GM21737 (cell line): ENCODE results near the gene CNTN5.
"Not testable (repeated sequence)": the region's sequence is repeated elsewhere in the genome, so short reads cannot be mapped to it uniquely, and the experiment has no call there.

Experiments
- ATAC-seq: cut with Tn5 transposase; IDR thresholded peaks from one replicate; pipeline ENCODE4 v1.9.1; 2021; ENCODE audit warnings: mild to moderate bottlenecking, moderate library complexity; ENCODE audit not compliant: unreplicated experiment

Gene CNTN5

DNA sequence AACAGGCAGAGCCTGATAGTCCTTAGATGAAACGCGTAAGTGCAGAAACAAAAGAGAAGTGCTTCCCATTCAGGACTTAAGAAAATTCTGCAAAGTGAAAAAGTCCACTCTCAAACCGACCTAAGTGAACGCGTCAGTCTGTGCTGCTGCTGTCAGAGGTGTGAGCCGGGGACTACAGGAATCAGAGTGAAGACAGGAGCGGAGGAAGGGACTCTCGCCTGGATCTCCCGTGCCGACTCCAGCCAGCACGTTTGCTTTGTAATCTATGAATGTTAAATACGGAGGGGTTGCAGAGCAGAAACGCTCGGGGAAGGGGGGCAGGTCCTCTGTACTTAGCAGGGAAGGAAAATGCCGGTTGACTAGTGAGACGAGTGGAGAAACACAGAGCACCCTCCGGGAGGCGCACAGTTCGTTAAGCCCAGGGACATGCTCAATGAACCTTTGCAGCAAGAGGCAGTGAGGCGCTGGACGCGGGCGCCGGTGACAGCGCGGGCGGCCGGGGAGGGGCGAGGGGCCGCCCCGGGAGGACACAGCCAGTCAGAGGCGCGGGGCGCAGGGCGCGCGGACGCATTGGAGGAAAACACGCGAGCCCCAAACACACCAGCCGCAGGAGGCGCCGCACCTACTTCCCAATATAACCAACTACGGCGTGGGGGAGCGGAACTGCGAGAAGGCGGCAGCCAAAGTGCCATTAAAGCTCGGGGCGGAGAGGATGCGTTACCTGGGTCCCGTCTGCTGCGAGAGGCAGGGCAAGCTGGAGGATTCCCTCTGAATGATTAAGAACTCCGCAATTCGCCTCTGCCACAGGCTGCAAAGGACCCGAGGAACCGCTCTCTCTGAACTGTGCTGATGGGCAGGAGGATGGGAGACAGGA, at the start of gene CNTN5:
Gene CNTN5 (plus strand): TSS at position 598 of the 874 bp plus-strand sequence.
- no peak for ATAC-seq

DNA sequence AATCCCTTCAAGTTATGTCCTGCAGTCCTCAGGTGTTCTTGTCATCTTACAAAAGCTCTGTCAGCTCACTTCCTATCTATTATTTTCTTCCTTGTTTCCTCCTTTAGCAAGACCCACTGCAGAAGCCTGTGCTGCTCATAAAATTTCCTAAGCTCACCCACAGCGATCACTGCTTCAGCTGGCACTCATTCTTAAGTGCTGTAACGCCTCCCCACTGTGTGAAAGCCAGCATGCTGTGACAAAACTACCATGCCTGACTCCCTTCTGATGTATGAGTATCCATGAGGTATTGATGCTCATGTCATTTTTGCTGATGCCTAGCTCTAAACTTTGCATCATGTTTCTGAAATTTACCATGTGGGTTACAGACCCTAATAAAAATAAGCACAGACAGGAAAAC, 41.5 kb upstream of the CNTN5 start:
- ATAC-seq, result no peak

DNA sequence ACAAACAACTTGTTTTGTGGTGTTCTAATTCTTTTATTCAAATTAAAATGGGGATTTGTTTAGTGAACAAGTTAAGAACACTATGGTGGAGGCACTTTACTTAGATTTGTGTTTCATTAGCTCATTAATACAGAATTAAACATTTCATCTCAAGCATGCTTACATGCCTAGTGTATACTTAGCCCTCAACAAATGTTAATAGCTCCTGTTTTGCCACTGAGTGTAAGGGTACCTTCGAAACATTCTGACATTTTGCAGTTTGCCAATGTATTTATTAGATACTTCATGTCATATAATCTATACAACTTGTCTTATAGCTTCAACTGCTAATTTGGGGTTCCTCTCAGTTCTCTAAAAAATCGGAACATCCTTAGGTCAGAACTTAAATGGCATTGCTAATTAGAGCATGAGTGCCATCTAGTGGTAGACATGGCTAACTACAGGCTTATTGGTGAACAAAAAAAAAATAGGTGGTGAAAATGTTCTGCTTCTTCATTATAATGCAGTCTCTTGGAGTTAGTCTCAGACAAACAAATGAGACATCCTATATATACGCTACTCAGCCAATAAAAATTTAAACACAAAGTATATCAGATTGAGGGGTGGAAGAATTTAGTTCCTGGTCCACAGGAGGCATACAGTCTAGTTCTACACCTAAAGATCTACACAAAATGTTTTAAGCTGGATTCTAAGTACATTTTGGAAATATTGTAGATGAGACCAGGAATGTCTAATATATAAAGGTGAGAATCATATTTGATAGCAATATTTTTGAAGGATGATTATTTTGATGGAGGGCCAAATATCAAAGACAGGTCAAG, 4.9 kb upstream of the CNTN5 start:
- peak; percentile 57 for ATAC-seq

DNA sequence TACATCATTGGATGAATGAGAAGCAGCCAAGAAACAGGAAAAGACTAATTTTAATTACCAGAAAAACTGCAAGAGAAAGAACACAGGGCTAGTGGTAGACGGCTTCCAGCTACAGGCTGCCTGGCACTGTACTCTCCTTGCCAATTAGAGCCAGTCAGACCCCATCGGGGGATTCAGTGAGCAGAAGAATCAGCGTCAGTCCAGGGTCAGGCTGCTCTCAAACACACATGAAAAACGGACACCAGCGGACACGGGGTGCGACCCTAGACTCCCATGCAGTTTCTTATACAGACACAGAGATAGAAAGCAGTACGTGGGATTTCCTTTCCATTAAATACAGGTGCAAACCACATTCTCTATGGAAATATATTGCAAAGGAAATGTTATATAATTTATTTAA, 1.1 kb upstream of the CNTN5 start:
- ATAC-seq, result no peak

DNA sequence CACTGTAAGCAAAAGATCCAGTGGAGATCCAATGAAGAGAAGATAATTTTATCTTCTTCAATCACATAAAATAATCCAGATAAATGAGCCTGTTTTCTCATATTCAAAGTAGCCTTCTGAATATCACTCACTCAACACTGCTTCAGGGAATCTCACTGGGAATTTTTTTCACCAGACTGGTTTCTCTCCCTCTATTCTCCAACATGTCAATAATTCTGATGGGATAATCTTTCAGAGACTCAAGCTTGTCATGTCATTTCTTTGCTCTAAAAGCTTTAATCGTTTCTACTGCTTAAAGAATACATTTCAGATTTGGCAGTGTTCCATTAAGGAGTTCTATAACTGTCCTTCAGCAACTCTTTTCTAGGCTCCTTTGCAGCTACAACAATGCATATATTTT, 16.3 kb downstream of the CNTN5 start:
- no peak for ATAC-seq

DNA sequence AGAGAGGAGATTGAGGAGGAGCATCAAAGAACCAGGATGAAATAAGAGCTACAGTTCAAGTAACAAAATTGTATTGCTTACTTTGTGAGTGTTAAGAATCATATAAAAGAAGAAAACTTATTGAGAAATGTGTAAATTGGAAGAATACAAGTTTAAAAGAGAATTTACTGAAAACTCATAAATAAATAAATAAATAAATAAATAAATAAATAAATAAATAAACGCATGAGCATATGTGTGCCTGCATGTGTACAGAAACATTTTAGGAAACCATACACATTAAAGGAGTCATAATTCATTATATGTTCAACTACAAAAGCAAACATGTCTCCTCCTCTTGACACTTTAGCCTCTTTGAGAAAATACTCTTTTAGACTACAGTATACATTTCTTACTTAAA, 42.6 kb downstream of the CNTN5 start:
- ATAC-seq, result no peak

DNA sequence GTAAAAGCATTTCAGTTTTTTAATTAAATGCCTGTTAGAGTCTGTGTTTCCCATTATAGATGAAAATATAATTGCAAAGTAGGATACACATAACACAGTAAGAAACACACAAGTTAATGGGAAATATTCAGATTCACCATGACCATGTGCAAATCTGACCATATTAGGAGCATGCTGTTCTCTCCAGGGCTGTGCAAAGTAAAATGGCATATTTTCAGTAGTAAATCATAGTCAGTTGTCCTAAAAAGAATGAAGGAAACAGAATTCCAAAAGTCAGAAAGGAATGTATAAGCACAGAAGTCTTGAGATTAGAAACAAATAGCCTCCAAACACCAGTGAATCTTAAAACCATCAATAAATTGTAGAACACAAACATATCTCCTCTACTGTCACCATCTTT, 44.4 kb downstream of the CNTN5 start:
- no peak for ATAC-seq

DNA sequence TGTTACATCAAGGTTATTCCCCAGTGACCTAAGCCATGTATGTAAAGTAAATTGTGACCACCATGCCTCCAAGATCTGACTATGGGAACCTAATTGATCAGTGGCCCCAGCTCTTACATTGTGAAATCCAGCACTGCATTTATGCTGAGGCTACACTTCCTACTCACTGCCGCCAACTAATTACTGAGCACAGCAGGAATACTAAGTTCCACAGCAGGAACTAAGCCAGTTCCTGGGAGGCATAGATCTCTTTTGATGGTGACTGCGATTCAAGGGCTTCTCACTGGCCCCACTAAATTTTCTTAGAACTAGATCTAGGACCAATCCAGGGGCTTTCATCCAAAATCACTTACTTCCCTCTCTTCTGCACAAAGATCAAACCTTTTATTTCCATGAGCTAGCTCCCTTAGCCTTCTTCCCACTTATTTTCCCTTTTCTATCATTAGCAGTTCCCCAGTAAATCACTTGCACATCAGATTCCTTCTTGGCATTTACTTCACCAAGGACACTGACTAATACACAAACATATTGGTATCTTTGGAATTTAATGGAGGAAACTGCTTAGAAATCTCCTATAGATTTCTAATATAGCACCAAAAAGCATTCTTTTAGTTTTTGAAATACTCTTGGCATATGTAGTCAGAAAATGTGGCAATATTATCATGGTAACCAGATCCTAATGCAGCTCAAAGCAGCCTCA, 46.0 kb downstream of the CNTN5 start:
- ATAC-seq, result no peak

DNA sequence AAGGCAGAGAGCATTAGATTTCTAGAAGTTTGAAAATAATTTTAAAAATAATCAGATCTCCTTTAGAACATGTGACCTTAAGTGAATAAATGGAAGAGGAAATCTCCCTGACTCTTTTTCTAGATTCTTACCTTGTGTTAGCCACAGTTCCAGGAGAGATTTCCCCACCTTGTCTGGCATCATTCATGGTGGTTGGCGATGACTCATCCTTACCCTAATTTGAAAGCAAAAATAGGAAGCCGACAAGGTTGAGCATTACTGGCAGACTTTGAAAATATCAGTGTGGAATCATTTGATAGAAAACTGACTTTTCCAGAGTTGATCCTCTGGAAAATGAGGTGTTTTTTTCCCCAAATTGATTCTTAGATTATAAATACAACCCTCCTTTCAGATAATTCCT, 48.1 kb downstream of the CNTN5 start:
- no peak for ATAC-seq

DNA sequence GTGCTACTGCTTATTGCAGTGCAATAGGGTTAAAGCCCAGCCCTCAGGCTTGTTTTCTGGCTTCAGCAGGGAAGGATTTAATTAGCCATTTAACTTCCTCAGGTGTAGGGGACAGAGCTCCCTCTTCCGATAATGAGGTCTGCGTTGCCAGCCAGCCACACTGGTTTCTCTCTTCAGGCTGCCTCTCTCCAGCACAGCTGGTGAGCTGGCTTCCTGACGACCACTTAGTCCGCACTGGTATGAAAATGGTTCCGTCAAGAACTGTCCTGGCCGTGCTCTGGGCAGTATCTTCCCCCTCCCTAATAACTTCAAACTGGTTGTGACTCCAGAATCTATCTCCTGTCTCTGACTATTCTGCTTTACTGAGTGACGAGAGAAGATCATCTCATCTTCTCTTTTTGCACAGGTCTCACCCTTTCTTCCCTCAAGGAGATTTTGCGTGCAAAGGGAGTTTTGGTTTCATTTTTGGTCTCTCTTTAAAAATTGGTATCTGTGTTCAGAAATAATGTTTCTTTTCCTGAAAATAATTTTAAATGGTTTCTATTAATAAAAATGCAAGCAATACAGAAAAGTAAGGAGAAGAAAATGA, 49.2 kb downstream of the CNTN5 start:
- ATAC-seq, result peak; percentile 87

DNA sequence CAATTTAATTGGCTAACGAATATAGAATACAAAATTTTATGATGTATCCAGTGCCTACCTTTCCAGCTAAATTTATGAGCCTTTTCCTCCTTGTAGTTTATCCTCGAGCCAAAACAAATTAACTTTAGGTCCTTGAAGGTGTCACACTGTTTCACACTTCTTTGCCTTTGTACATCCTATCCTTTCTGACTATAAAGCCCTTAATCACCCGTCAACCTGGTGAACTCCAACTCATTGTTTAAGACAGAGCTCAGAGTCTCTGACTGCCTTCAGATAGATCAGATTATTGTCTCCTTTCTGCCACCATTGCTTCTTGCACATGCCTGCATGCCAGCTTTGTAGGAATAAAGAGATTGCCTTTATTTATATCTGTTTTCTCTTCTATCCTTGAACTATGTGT, 58.8 kb downstream of the CNTN5 start:
- ATAC-seq, result no peak

DNA sequence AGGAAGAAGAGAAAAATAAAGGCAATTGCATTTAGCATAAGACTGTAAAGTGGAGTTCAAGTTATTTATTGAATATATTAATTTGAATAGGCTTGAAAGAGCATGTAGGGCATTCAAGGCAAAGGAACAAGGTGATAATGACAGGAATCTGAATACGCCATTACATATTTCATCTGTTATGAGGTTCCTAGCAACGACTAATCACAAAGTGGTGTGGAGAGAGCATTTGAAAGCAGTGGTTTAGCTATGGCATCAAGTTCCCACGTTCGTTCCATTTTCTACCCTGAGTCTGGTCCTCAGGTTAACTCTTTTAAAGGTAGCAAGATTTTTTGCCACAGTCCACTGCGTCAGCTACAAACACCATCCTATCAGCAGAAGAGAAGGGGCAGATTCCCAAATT, 59.4 kb downstream of the CNTN5 start:
- ATAC-seq, result no peak

DNA sequence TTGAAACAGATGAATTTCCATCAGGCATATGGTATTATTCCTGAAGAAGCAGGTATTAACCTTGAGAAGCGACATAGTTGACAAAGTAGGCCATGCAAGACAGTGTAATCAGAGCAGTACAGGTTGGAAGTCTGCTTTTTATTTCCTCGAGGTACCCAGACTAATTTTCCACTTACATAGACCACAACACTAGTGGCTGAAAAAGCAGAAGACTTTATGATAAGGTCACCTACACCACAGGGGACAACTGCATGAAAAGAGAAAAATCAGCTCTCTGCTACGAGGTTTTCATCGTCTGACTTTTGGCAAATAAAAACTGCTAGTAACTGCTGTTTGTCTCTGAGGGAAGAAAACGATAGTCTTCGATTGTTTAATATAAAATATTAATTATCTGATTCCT, 77.5 kb downstream of the CNTN5 start:
- ATAC-seq, result no peak

DNA sequence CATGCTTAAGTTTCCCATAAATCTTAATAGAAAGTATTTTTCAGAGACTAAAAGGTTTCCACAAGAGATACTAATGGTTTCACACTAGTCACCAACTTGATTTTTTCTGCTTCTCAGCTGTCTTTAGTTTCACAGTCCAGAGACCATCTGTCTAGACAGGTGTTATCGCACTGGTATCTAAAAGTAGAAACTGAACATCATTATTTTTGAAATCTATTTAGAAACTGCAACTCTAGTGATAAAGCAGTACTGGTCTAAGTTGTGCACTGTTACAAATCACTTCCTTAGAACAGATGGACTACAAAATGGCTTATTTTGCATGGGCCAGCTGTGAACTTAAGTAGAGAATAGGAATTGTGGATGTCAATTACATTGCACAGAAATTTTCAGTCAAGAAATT, 78.0 kb downstream of the CNTN5 start:
- ATAC-seq, result peak; percentile 91

DNA sequence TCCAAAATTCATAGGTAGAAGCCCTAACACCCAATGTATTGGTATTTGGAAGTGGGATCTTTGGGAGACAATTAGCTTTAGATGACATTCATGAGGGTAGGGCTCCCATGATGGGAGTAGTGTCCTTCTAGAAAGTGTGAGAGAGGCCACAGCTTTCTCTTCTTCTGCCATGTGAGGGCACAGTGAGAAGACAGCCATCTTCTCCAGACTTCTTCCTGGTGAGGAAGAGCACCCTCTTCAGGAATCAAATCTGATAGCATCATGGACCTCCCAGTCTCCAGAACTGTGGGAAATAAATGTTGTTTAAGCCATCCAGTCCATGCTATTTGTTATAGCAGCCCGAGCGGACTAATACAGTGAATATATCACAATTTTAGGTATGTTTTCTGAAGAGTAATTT, 96.9 kb downstream of the CNTN5 start:
- ATAC-seq, result no peak

DNA sequence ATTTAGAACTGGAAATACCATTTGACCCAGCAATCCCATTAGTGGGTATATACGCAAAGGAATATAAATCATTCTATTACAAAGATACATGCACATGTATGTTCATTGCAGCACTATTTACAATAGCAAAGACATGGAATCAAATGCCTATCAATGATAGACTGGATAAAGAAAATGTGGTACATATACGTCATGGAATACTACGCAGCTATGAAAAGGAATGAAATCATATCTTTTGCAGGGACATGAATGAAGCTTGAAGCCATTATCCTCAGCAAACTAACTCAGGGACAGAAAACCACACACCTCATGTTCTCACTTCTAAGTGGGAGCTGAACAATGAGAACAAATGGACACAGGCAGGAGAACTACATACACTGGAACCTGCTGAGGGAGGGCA, 113.1 kb downstream of the CNTN5 start:
- ATAC-seq, result not testable (repeated sequence)

DNA sequence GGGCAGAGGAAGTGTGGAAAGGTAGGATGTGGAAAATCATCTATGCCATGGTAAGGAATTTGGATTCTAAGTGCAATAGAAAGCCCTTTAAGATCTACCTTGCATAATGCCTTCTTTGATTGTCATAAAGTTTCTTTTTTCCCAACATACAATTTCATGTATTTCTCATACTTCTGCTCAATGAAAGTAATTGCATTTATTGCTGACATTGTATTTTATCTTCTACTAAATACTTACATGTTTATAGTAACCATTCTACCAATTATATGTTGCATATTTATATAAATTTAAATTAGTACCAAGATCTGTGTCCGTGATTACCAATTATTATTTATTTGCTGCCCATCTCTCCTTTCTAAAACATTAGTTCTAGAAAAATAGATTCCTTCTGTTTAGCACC, 114.8 kb downstream of the CNTN5 start:
- ATAC-seq, result no peak

DNA sequence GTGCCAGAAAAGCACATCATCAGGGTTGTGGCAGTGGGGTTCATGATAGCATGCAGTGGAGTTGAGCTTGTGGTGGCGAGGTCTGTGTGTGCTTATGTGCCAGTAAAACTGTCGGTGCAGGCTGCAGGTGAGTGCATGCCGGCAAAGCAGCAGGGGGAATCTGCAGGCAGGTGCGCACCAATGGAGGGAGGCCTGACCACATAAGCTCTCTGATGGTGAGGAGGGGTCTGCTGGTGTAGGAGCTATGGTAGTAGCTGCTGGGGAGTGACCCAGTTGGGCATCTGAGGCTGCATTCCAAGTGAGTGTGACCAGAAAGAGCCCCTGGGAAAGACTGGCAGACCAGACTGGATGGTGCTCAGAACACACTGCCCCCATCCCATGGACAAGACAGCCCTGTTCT, 121.5 kb downstream of the CNTN5 start:
- no peak for ATAC-seq

DNA sequence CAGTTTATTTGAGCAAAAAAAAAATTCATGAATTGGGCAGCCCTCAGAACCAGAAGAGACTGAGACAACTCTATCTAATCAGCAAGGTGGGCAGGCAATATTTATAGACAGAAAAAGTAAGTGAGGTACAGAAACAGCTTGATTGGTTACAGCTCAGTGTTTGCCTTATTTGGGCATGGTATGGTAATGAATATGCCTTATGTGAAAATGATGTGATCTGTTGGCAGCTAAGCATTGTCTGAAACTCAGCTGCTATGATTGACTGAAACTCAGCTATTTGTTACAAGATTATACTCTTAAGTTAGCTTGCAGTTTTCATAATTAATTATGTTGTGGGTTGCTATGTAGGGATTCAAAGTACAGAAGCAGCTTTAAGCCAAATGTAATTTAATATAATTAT, 127.6 kb downstream of the CNTN5 start:
- no peak for ATAC-seq

DNA sequence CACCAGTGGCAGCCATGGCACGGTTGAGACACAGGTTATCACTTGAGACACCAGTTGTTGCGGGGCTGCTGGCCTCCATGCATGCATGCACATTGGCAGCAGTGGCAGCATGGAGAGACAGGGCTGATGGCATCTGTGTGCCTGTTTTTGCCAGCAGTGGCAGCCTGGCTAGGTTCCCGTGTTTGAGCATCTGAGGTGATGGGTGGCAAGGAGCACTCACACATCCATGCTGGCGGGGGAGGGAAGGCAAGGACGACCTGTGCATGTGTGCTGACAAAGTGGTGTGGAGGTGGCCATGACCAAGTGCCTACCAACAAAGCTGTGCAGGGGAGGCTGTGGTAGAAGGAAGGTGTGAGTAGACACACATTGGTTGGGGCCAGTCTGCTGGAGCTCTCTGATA, 133.5 kb downstream of the CNTN5 start:
- ATAC-seq, result no peak

DNA sequence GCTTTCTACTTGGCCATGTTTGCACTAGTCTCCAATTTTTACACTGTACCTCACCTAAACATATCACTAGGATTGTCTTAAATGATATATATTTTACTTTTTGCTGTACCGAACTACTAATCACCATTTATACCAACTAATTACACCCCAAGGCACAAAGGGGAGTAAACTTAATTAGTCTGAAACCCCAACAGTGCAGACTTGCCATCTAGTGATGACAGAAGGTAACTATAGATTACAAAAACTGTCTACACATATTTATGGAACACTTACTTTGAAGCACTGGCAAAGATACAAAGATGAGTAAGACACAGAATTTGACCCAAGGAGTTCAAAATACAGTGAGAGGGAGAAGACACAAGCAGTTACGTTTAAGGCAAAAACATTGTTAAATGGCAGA, 139.7 kb downstream of the CNTN5 start:
- no peak for ATAC-seq
